Gastroesophageal sphincter (tissue), 4 donors: ENCODE data around the gene FAT1. TPM values are rescaled to one million over a fixed set of nuclear protein-coding genes. Genes with fewer than 3 reads are reported as not detected.

Source experiments
- ATAC-seq: fragments of 150-250 bp; one replicate; pipeline ENCODE4 v1.9.1; 2016; ENCODE audit warnings: mild to moderate bottlenecking, moderate library complexity
- H3K27ac ChIP-seq, 4 donors: fragments of 200-600 bp; sonication (generic) in 3 of 4; 1 replicate in 3 of 4; 2 replicates in 1 of 4; pipeline ENCODE4 v1.5.1; 2016 to 2019
- H3K27me3 ChIP-seq: fragments of 200-600 bp; sonication (generic); one replicate; pipeline ENCODE4 v1.5.1; 2019
- H3K36me3 ChIP-seq, 2 donors: fragments of 200-600 bp; sonication (generic); one replicate each; pipeline ENCODE4 v1.5.1; 2019; ENCODE audit warnings: control low read depth in 1 of 2
- H3K4me1 ChIP-seq, 3 donors: fragments of 200-600 bp; sonication (generic); 1 replicate in 2 of 3; 2 replicates in 1 of 3; pipeline ENCODE4 v1.5.1; 2016 to 2019; ENCODE audit warnings: control low read depth in 2 of 3
- H3K4me3 ChIP-seq, 2 donors: fragments of 200-600 bp; sonication (generic); one replicate each; pipeline ENCODE4 v1.5.1; 2019; ENCODE audit warnings: mild to moderate bottlenecking in 1 of 2, moderate library complexity in 1 of 2
- H3K9me3 ChIP-seq, 3 donors: fragments of 200-600 bp; sonication (generic); one replicate each; pipeline ENCODE4 v1.5.1; 2017 to 2019; ENCODE audit warnings: control low read depth in 2 of 3
- EP300 ChIP-seq: sonication (generic); formaldehyde crosslinking; IDR thresholded peaks from one replicate; pipeline ENCODE4 v1.6.1; 2017; ENCODE audit warnings: antibody characterized with exemption, mild to moderate bottlenecking
- POLR2A ChIP-seq, 2 donors: fragments of 450-650 bp; IDR thresholded peaks; one replicate each; pipeline ENCODE4 v1.6.1; 2017; ENCODE audit warnings: antibody characterized with exemption in 2 of 2, mild to moderate bottlenecking in 2 of 2, moderate library complexity in 1 of 2
- POLR2AphosphoS5 ChIP-seq: sonication (generic); formaldehyde crosslinking; IDR thresholded peaks from one replicate; pipeline ENCODE4 v1.6.1; 2017; ENCODE audit warnings: antibody characterized with exemption
- WGBS, 2 donors: methylation state at CpG; one replicate each; pipeline ENCODE4 v1.1.5; 2018; ENCODE audit warnings: low coverage in 1 of 2; 5-methylcytosine and 5-hydroxymethylcytosine counted together
- total RNA-seq, 4 donors: library from RNA; depleted of rRNA; stranded (reverse); fragments of >200 nt; gene quantifications; one replicate each; pipeline ENCODE4 v1.1.0, GENCODE V29; 2016
- TF ChIP-seq, protein P1 (sequence below), 4 experiments: fragments of 200-600 bp in 2 of 4; fragments of 450-650 bp in 2 of 4; sonication (generic) in 1 of 4; IDR thresholded peaks; one replicate each; pipeline ENCODE4 v1.5.1; 2017 to 2019; ENCODE audit warnings: antibody characterized with exemption in 4 of 4, mild to moderate bottlenecking in 2 of 4, moderate library complexity in 2 of 4

Gene FAT1
- total RNA-seq, 4 donors from 2014 or later: 84.4 to 279 (median 154) TPM

DNA sequence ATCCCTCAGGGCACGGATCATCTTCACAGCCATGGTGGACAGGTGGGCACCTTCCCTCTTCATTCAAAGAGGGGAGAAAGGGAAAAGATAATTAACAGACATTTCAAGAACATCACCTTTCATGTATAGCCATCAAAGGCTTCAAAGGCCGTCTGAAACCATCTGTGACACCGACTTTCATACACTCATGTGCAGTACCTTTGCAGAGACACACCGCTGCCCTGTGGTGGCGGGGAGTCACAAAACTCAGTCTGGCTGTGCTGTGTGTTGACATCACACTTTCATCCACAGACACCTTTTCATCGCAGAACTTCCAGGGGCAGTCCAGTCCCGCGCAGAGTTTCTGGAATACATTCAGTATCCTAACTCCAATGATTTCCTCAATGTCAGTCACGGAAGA lies 120.7 kb downstream of the FAT1 start:
- ATAC-seq: no peak
- Histone ChIP-seq H3K36me3 (peaks cover 4 to 100% of the 10 kb centered on the region in 2 donors), H3K27ac (no peak overlapping the region), H3K27me3 (no peaks in the 10 kb centered on the region), H3K4me3 (no peak overlapping the region), H3K9me3 (no peaks in the 10 kb centered on the region), H3K4me1 (no peaks in the 10 kb centered on the region)
- TF ChIP-seq, protein P1, sequence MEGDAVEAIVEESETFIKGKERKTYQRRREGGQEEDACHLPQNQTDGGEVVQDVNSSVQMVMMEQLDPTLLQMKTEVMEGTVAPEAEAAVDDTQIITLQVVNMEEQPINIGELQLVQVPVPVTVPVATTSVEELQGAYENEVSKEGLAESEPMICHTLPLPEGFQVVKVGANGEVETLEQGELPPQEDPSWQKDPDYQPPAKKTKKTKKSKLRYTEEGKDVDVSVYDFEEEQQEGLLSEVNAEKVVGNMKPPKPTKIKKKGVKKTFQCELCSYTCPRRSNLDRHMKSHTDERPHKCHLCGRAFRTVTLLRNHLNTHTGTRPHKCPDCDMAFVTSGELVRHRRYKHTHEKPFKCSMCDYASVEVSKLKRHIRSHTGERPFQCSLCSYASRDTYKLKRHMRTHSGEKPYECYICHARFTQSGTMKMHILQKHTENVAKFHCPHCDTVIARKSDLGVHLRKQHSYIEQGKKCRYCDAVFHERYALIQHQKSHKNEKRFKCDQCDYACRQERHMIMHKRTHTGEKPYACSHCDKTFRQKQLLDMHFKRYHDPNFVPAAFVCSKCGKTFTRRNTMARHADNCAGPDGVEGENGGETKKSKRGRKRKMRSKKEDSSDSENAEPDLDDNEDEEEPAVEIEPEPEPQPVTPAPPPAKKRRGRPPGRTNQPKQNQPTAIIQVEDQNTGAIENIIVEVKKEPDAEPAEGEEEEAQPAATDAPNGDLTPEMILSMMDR (IDR thresholded peaks at IDR 0.05): no peak
- TF ChIP-seq POLR2A (IDR thresholded peaks at IDR 0.05) (no peak), EP300 (no peak), POLR2AphosphoS5 (no peak)
- WGBS, 2 donors: 86 to 87% methylated on average over 7 to 8 of the region's 9 CpGs

- WGBS, 2 donors: 93 to 100% methylated on average over 2 to 5 of the region's 10 CpGs
- Histone ChIP-seq H3K36me3 (peaks cover 4 to 100% of the 10 kb centered on the region in 2 donors), H3K27me3 (no peaks in the 10 kb centered on the region), H3K4me3 (no peak overlapping the region), H3K9me3 (no peaks in the 10 kb centered on the region), H3K4me1 (no peaks in the 10 kb centered on the region), H3K27ac (no peak overlapping the region)
- no peak for ATAC-seq
- no peak for TF ChIP-seq POLR2A (IDR thresholded peaks at IDR 0.05)
- no peak for TF ChIP-seq POLR2AphosphoS5
- TF ChIP-seq, protein P1 (IDR thresholded peaks at IDR 0.05): no peak
- no peak for TF ChIP-seq EP300
Observed at GRCh38 chr4:186599483-186599882, 124.2 kb downstream of the FAT1 start.

DNA sequence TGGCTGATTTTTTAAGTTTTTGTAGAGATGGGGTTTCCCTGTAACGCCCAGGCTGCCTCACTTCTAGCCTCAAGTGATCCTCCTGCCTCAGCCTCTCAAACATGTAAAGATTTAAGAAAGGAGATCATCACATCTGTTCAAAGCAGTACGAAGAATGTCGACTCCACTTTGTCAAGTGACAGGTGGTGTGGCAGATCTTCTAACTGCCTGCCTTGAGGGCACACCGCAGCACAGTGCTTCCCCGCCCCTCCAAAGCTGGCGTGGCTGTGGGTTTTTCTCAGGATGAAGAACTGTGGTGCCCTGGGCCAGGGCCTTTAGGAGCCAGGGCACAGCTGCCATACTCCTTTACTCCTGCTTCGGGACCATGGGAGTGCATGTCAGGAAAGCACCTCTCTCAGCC lies 125.0 kb downstream of the FAT1 start:
- Histone ChIP-seq H3K27ac (no peak overlapping the region), H3K27me3 (no peaks in the 10 kb centered on the region), H3K4me1 (no peaks in the 10 kb centered on the region), H3K9me3 (no peaks in the 10 kb centered on the region), H3K36me3 (peaks cover 4 to 100% of the 10 kb centered on the region in 2 donors), H3K4me3 (no peak overlapping the region)
- TF ChIP-seq POLR2AphosphoS5: no peak
- no peak for TF ChIP-seq EP300
- TF ChIP-seq, protein P1 (IDR thresholded peaks at IDR 0.05): no peak
- TF ChIP-seq POLR2A (IDR thresholded peaks at IDR 0.05): no peak
- WGBS, 2 donors: 93 to 100% methylated on average over 1 to 6 of the region's 7 CpGs
- no peak for ATAC-seq

GRCh38 chr4:186596850-186597390 lies 126.7 kb downstream of the FAT1 start:
- H3K4me1 ChIP-seq: no peaks in the 10 kb centered on the region
- 94 to 97% methylated on average over 23 of the region's 23 CpGs for WGBS, 2 donors
- no peaks in the 10 kb centered on the region for H3K27me3 ChIP-seq
- H3K4me3 ChIP-seq: no peak overlapping the region
- H3K36me3 ChIP-seq: peaks cover 4 to 96% of the 10 kb centered on the region in 2 donors
- H3K27ac ChIP-seq: no peak overlapping the region
- no peaks in the 10 kb centered on the region for H3K9me3 ChIP-seq
- TF ChIP-seq POLR2A (IDR thresholded peaks at IDR 0.05) (no peak), POLR2AphosphoS5 (no peak), EP300 (no peak)
- TF ChIP-seq, protein P1 (IDR thresholded peaks at IDR 0.05): no peak
- ATAC-seq: no peak

GRCh38 chr4:186596346-186596745 lies 127.3 kb downstream of the FAT1 start:
- no peak for TF ChIP-seq POLR2A (IDR thresholded peaks at IDR 0.05)
- TF ChIP-seq POLR2AphosphoS5: no peak
- TF ChIP-seq EP300: no peak
- TF ChIP-seq, protein P1 (IDR thresholded peaks at IDR 0.05): no peak
- Histone ChIP-seq H3K9me3 (no peaks in the 10 kb centered on the region), H3K27ac (no peak overlapping the region), H3K27me3 (no peaks in the 10 kb centered on the region), H3K4me3 (no peak overlapping the region), H3K36me3 (peaks cover 4 to 91% of the 10 kb centered on the region in 2 donors), H3K4me1 (no peaks in the 10 kb centered on the region)
- WGBS, 2 donors: 90 to 93% methylated on average over 2 to 11 of the region's 12 CpGs
- ATAC-seq: no peak
